ENCODE data around the gene CBLL2. TPM values are rescaled to one million over a fixed set of nuclear protein-coding genes. Genes with fewer than 3 reads are reported as not detected.

The CBLL2 gene
- total and polyA plus RNA-seq, 2 of the 4 experiments (the other 2 are of a cell fraction): not detected

- no peaks in the 10 kb centered on the region for H4K20me1 ChIP-seq (ENCODE audit: insufficient read depth, low read length)
- no peak overlapping the region for H2BK5ac ChIP-seq (ENCODE audit: low read depth, low read length, poor library complexity, severe bottlenecking)
- H3K23ac ChIP-seq (ENCODE audit: low read depth, low read length): no peak overlapping the region
- no TSS peak for BruUV-seq (replicated peaks)
- peak overlapping the region; percentile 56; the same call in 1 of the 2 replicates for H3K4me2 ChIP-seq (ENCODE audit: low read depth, low read length)
- H3K9me3 ChIP-seq (ENCODE audit: control insufficient read depth, insufficient read depth, low read length): no peaks in the 10 kb centered on the region
- peak overlapping the region; percentile 52; the same call in 1 of the 2 replicates for H2BK120ac ChIP-seq (ENCODE audit: low read depth, low read length)
- 0 out of 2 replicates have a peak overlapping the region, but pooled peaks have one; percentile 31 for H2BK20ac ChIP-seq (ENCODE audit: low read depth, low read length)
- 0 out of 2 replicates have a peak overlapping the region, but pooled peaks have one; percentile 14 for H3K14ac ChIP-seq (replicated peaks; ENCODE audit: low read depth, low read length)
- in situ Hi-C loops (cut with MboI; ENCODE audit: low sequenced_read_pairs): no loop called here
- POLR2A ChIA-PET (ENCODE audit: unreplicated experiment): no interaction called here
- no peak overlapping the region for H2AFZ ChIP-seq (replicated peaks; ENCODE audit: low read length, poor library complexity)
- ATAC-seq (ENCODE audit: low read depth) (peak; percentile 66; the same call in 1 of the 2 replicates), DNase-seq (peak; percentile 23)
- peak overlapping the region; percentile 24; the same call in 1 of the 2 replicates for H3K4ac ChIP-seq (ENCODE audit: low read depth, low read length)
- intact Hi-C loops (cut with micrococcal nuclease): no loop called here
- H4K8ac ChIP-seq (ENCODE audit: low read depth in 2 of 2, low read length in 2 of 2): peak overlapping the region in 1 of 2 experiments; percentile 39; a peak in 1 of 4 replicates
- H2AK5ac ChIP-seq (ENCODE audit: low read depth, low read length): no peak overlapping the region
- no peak overlapping the region for H4K91ac ChIP-seq (ENCODE audit: insufficient read depth, low read depth, low read length)
- TF ChIP-seq CTCF (conservative IDR thresholded peaks at IDR 0.05; ENCODE audit: low read depth, low read length) (no peak), RCOR1 (IDR thresholded peaks at IDR 0.05; ENCODE audit: insufficient replicate concordance, low read length) (no peak), MXI1 (IDR thresholded peaks at IDR 0.05; ENCODE audit: borderline replicate concordance, low read depth, low read length) (no peak)
- no peak overlapping the region; the same call in 2 of the 3 replicates for H2BK15ac ChIP-seq (ENCODE audit: low read depth, low read length)
- WGBS, 2 experiments (ENCODE audit: extremely low coverage in 2 of 2, insufficient read length in 1 of 2): 0% methylated on average over 1 of the region's 2 CpGs; no CpG with 5 or more reads in 1 of the 2 experiments
- H3K56ac ChIP-seq (ENCODE audit: extremely low read depth, insufficient read depth, low read length): no peak overlapping the region
- no peaks in the 10 kb centered on the region for H3K9me1 ChIP-seq (ENCODE audit: insufficient read depth, low read length)
- H4K5ac ChIP-seq (ENCODE audit: low read depth, low read length): no peak overlapping the region
- H3K27me3 ChIP-seq (ENCODE audit: control insufficient read depth, insufficient read depth, low read length): no peaks in the 10 kb centered on the region
- no peaks in the 10 kb centered on the region for H3K36me3 ChIP-seq (ENCODE audit: control insufficient read depth, insufficient read depth, low read length)
- CTCF ChIA-PET: interaction anchor here (0.7 kb wide), 1 partner anchor 37 kb away, joined by 3 read pairs; no protein-coding TSS in a partner anchor
- peak overlapping the region; percentile 29; the same call in 1 of the 2 replicates for H3K18ac ChIP-seq (ENCODE audit: low read depth, low read length)
- no peak overlapping the region for H2AK9ac ChIP-seq (replicated peaks; ENCODE audit: low read depth, low read length, poor library complexity)
- H3K4me1 ChIP-seq (ENCODE audit: control insufficient read depth, insufficient read depth, low read length): no peaks in the 10 kb centered on the region
- H3K9ac ChIP-seq (ENCODE audit: low read depth, low read length): no peak overlapping the region
- no peaks in the 10 kb centered on the region for H3K79me1 ChIP-seq (ENCODE audit: low read depth in 1 of 2, low read length in 2 of 2)
- H3K4me3 ChIP-seq (ENCODE audit: insufficient read depth, low read depth, low read length): no peak overlapping the region
- dilution Hi-C loops (cut with HindIII; ENCODE audit: low sequenced_read_pairs, unreplicated experiment): no loop called here
- H3K27ac ChIP-seq (ENCODE audit: insufficient read depth, low read length): no peak overlapping the region
Measured at GRCh38 chrX:22246620-22247019, 26.1 kb upstream of the CBLL2 start.
